ENCODE data around the gene PAX3.

- TF ChIP-seq CTCF (IDR thresholded peaks at IDR 0.05 in 4 of 5, conservative IDR thresholded peaks at IDR 0.05 in 1 of 5) (no peak), POLR2A (IDR thresholded peaks at IDR 0.05) (no peak)
These were observed 66.0 kb downstream of the PAX3 start for GRCh38 chr2:222232839-222233238.
